ENCODE measurements around the gene DHX29. TPM values are rescaled to one million over a fixed set of nuclear protein-coding genes. Genes with fewer than 3 reads are reported as not detected.

Gene DHX29
- total and polyA plus RNA-seq, 9 donors = 20.1 to 29.7 (median 26.0) TPM

GRCh38 chr5:55232985-55233928, 74.2 kb downstream of the DHX29 start, which contains the start of gene CCNO:
Gene CCNO (minus strand): TSS chr5:55233608. CDS start chr5:55233523, 85 bp downstream.
- peak; percentile 78 for DNase-seq
- under 1% methylated on average over 99 of the region's 106 CpGs for WGBS (ENCODE audit: insufficient coverage)
- H3K9me3 ChIP-seq (replicated peaks; ENCODE audit: control insufficient read depth, low read depth, low read length) = no peaks in the 10 kb centered on the region
- H3K4me3 ChIP-seq (ENCODE audit: low read length) = peak within 1 kb of the TSS; percentile 52
- peaks cover 77% of the 10 kb centered on the region for H3K27me3 ChIP-seq (ENCODE audit: control insufficient read depth, insufficient read depth, low read length)
- no peak within 1 kb of the TSS for H3K27ac ChIP-seq (ENCODE audit: low read length)
- peaks cover 45% of the 10 kb centered on the region for H3K4me1 ChIP-seq (ENCODE audit: control insufficient read depth, insufficient read depth, low read length)
- H3K36me3 ChIP-seq (ENCODE audit: control insufficient read depth, insufficient read depth, low read length) = no peaks in the 10 kb centered on the region

GRCh38 chr5:55232271-55232984, 75.1 kb downstream of the DHX29 start:
- no peaks in the 10 kb centered on the region for H3K36me3 ChIP-seq (ENCODE audit: control insufficient read depth, insufficient read depth, low read length)
- H3K4me3 ChIP-seq (ENCODE audit: low read length) = peak overlapping the region; percentile 52
- peak; percentile 27 for DNase-seq
- no peak overlapping the region for H3K27ac ChIP-seq (ENCODE audit: low read length)
- peaks cover 85% of the 10 kb centered on the region for H3K27me3 ChIP-seq (ENCODE audit: control insufficient read depth, insufficient read depth, low read length)
- under 1% methylated on average over 37 of the region's 45 CpGs for WGBS (ENCODE audit: insufficient coverage)
- peaks cover 50% of the 10 kb centered on the region for H3K4me1 ChIP-seq (ENCODE audit: control insufficient read depth, insufficient read depth, low read length)
- no peaks in the 10 kb centered on the region for H3K9me3 ChIP-seq (replicated peaks; ENCODE audit: control insufficient read depth, low read depth, low read length)

- Histone ChIP-seq H3K9me3 (replicated peaks; ENCODE audit: control insufficient read depth, low read depth, low read length) (no peaks in the 10 kb centered on the region), H3K27ac (ENCODE audit: low read length) (no peak overlapping the region), H3K4me3 (ENCODE audit: low read length) (no peak overlapping the region), H3K27me3 (ENCODE audit: control insufficient read depth, insufficient read depth, low read length) (peaks cover 87% of the 10 kb centered on the region), H3K36me3 (ENCODE audit: control insufficient read depth, insufficient read depth, low read length) (no peaks in the 10 kb centered on the region), H3K4me1 (ENCODE audit: control insufficient read depth, insufficient read depth, low read length) (peaks cover 53% of the 10 kb centered on the region)
- WGBS (ENCODE audit: insufficient coverage) = 1% methylated on average over 6 of the region's 11 CpGs
- peak; percentile 22 for DNase-seq
Observed at GRCh38 chr5:55231919-55232270, 75.6 kb downstream of the DHX29 start.

GRCh38 chr5:55231029-55231918, 76.2 kb downstream of the DHX29 start:
- Histone ChIP-seq H3K9me3 (replicated peaks; ENCODE audit: control insufficient read depth, low read depth, low read length) (no peaks in the 10 kb centered on the region), H3K36me3 (ENCODE audit: control insufficient read depth, insufficient read depth, low read length) (no peaks in the 10 kb centered on the region), H3K4me3 (ENCODE audit: low read length) (peak overlapping the region; percentile 15), H3K4me1 (ENCODE audit: control insufficient read depth, insufficient read depth, low read length) (peaks cover 53% of the 10 kb centered on the region), H3K27ac (ENCODE audit: low read length) (no peak overlapping the region), H3K27me3 (ENCODE audit: control insufficient read depth, insufficient read depth, low read length) (peaks cover 88% of the 10 kb centered on the region)
- peak; percentile 23 for DNase-seq
- 1% methylated on average over 44 of the region's 48 CpGs for WGBS (ENCODE audit: insufficient coverage)

GRCh38 chr5:55230086-55230629, 77.3 kb downstream of the DHX29 start:
- no peak for DNase-seq
- WGBS (ENCODE audit: insufficient coverage) = 31% methylated on average over 7 of the region's 8 CpGs
- Histone ChIP-seq H3K9me3 (replicated peaks; ENCODE audit: control insufficient read depth, low read depth, low read length) (no peaks in the 10 kb centered on the region), H3K27me3 (ENCODE audit: control insufficient read depth, insufficient read depth, low read length) (peaks cover 99% of the 10 kb centered on the region), H3K27ac (ENCODE audit: low read length) (no peak overlapping the region), H3K4me1 (ENCODE audit: control insufficient read depth, insufficient read depth, low read length) (peaks cover 56% of the 10 kb centered on the region), H3K36me3 (ENCODE audit: control insufficient read depth, insufficient read depth, low read length) (no peaks in the 10 kb centered on the region), H3K4me3 (ENCODE audit: low read length) (no peak overlapping the region)

GRCh38 chr5:55227664-55228430, 79.6 kb downstream of the DHX29 start:
- no peak for DNase-seq
- Histone ChIP-seq H3K4me1 (ENCODE audit: control insufficient read depth, insufficient read depth, low read length) (peaks cover 45% of the 10 kb centered on the region), H3K36me3 (ENCODE audit: control insufficient read depth, insufficient read depth, low read length) (no peaks in the 10 kb centered on the region), H3K4me3 (ENCODE audit: low read length) (peak overlapping the region; percentile 28), H3K27ac (ENCODE audit: low read length) (no peak overlapping the region), H3K27me3 (ENCODE audit: control insufficient read depth, insufficient read depth, low read length) (peaks cover 100% of the 10 kb centered on the region), H3K9me3 (replicated peaks; ENCODE audit: control insufficient read depth, low read depth, low read length) (no peaks in the 10 kb centered on the region)
- WGBS (ENCODE audit: insufficient coverage) = 5% methylated on average over 24 of the region's 30 CpGs

- no peaks in the 10 kb centered on the region for H3K36me3 ChIP-seq (ENCODE audit: control insufficient read depth, insufficient read depth, low read length)
- DNase-seq = peak; percentile 32
Observed at GRCh38 chr5:55226934-55227663, 80.4 kb downstream of the DHX29 start, which contains the start of gene MCIDAS. Gene MCIDAS (minus strand): TSS chr5:55227315. CDS start chr5:55227138, 177 bp downstream.

GRCh38 chr5:55226027-55226933, 81.2 kb downstream of the DHX29 start:
- H3K4me1 ChIP-seq (ENCODE audit: control insufficient read depth, insufficient read depth, low read length) = peaks cover 33% of the 10 kb centered on the region
- peaks cover 100% of the 10 kb centered on the region for H3K27me3 ChIP-seq (ENCODE audit: control insufficient read depth, insufficient read depth, low read length)
- under 1% methylated on average over 50 of the region's 54 CpGs for WGBS (ENCODE audit: insufficient coverage)
- peak overlapping the region; percentile 30 for H3K4me3 ChIP-seq (ENCODE audit: low read length)
- peak; percentile 53 for DNase-seq
- H3K36me3 ChIP-seq (ENCODE audit: control insufficient read depth, insufficient read depth, low read length) = no peaks in the 10 kb centered on the region
- H3K27ac ChIP-seq (ENCODE audit: low read length) = no peak overlapping the region
- H3K9me3 ChIP-seq (replicated peaks; ENCODE audit: control insufficient read depth, low read depth, low read length) = no peaks in the 10 kb centered on the region

More at GRCh38 chr5:55226934-55227663, 80.4 kb downstream of the DHX29 start, which contains the start of gene MCIDAS:
- Histone ChIP-seq H3K4me1 (ENCODE audit: control insufficient read depth, insufficient read depth, low read length) (peaks cover 41% of the 10 kb centered on the region), H3K27ac (ENCODE audit: low read length) (no peak within 1 kb of the TSS), H3K9me3 (replicated peaks; ENCODE audit: control insufficient read depth, low read depth, low read length) (no peaks in the 10 kb centered on the region), H3K27me3 (ENCODE audit: control insufficient read depth, insufficient read depth, low read length) (peaks cover 100% of the 10 kb centered on the region), H3K4me3 (ENCODE audit: low read length) (peak within 1 kb of the TSS; percentile 30)
- under 1% methylated on average over 58 of the region's 80 CpGs for WGBS (ENCODE audit: insufficient coverage)

Measured in muscle of leg (tissue), 11 donors.